NCI-H2107 treated with DMSO at 0.1 percent for 48 hours (cell line): ENCODE results near the gene SNX32.

Experiments used
- DNase-seq: peaks from one replicate; lab custom pipeline; 2025; ENCODE audit not compliant: unreplicated experiment; lab: John Stamatoyannopoulos, UW

Gene SNX32

GRCh38 chr11:65796726-65797601 is 36.8 kb upstream of the SNX32 start:
- no peak for DNase-seq

GRCh38 chr11:65797711-65798110 is 36.1 kb upstream of the SNX32 start:
- no peak for DNase-seq

GRCh38 chr11:65798882-65799281 is 34.9 kb upstream of the SNX32 start:
- no peak for DNase-seq

- DNase-seq, result no peak
Measured at GRCh38 chr11:65801153-65801987, 32.4 kb upstream of the SNX32 start.

GRCh38 chr11:65802841-65803240 is 30.9 kb upstream of the SNX32 start:
- DNase-seq, result no peak

- no peak for DNase-seq
Measured at GRCh38 chr11:65803797-65804492, 29.8 kb upstream of the SNX32 start.

- DNase-seq, result no peak
Measured at GRCh38 chr11:65806979-65807378, 26.8 kb upstream of the SNX32 start.

GRCh38 chr11:65808744-65809341 is 24.9 kb upstream of the SNX32 start:
- DNase-seq, result no peak

- no peak for DNase-seq
Measured at GRCh38 chr11:65809496-65809895, 24.3 kb upstream of the SNX32 start.

GRCh38 chr11:65810046-65810868 is 23.5 kb upstream of the SNX32 start:
- no peak for DNase-seq

- DNase-seq, result no peak
Measured at GRCh38 chr11:65811764-65812475, 21.8 kb upstream of the SNX32 start.

GRCh38 chr11:65814131-65814985 is 19.4 kb upstream of the SNX32 start:
- DNase-seq, result no peak

GRCh38 chr11:65814986-65815565 is 18.7 kb upstream of the SNX32 start:
- DNase-seq, result no peak

GRCh38 chr11:65816696-65817095 is 17.1 kb upstream of the SNX32 start:
- no peak for DNase-seq

GRCh38 chr11:65817312-65817834 is 16.4 kb upstream of the SNX32 start:
- no peak for DNase-seq

- DNase-seq, result peak; percentile 49
Measured at GRCh38 chr11:65817835-65818680, 15.7 kb upstream of the SNX32 start.

GRCh38 chr11:65821107-65821506 is 12.7 kb upstream of the SNX32 start:
- no peak for DNase-seq
